CD14-positive monocyte (primary cell): ENCODE data around the gene KIF25. TPM values are rescaled to one million over a fixed set of nuclear protein-coding genes. Genes with fewer than 3 reads are reported as not detected.

Experiments
- DNase-seq, 3 donors: peaks; one replicate each; pipeline ENCODE4 v3.0.0-alpha.2; 2011 to 2022
- H2AFZ ChIP-seq: 2 replicates; pipeline ENCODE4 v1.6.0; 2012; ENCODE audit warnings: mild to moderate bottlenecking, low read depth, low read length, inconsistent platforms; ENCODE audit not compliant: insufficient read depth, poor library complexity, severe bottlenecking
- H3K27ac ChIP-seq, 2 donors: 1 replicate in 1 of 2; 2 replicates in 1 of 2; pipeline ENCODE4 v1.5.1; 2012 to 2013; ENCODE audit warnings: low read length in 2 of 2, control low read depth in 1 of 2, inconsistent platforms in 1 of 2, low read depth in 1 of 2, mild to moderate bottlenecking in 1 of 2
- H3K27me3 ChIP-seq, 2 donors: one replicate each; pipeline versions ENCODE4 v1.6.0 to v1.6.1; 2011 to 2013; ENCODE audit warnings: low read length in 2 of 2; ENCODE audit not compliant: control insufficient read depth in 2 of 2, insufficient read depth in 2 of 2
- H3K36me3 ChIP-seq, 2 donors: replicated peaks in 1 of 2; 1 replicate in 1 of 2; 2 replicates in 1 of 2; pipeline versions ENCODE4 v1.5.1 to v1.6.1; 2012 to 2013; ENCODE audit warnings: low read length in 2 of 2, control low read depth in 1 of 2, inconsistent platforms in 1 of 2, mild to moderate bottlenecking in 1 of 2; ENCODE audit not compliant: insufficient read depth in 2 of 2, control insufficient read depth in 1 of 2
- H3K4me1 ChIP-seq, 2 donors: 1 replicate in 1 of 2; 2 replicates in 1 of 2; pipeline versions ENCODE4 v1.5.1 to v1.6.1; 2012 to 2013; ENCODE audit warnings: low read length in 2 of 2, control low read depth in 1 of 2, inconsistent platforms in 1 of 2, mild to moderate bottlenecking in 1 of 2, moderate library complexity in 1 of 2; ENCODE audit not compliant: insufficient read depth in 2 of 2, control insufficient read depth in 1 of 2
- H3K4me2 ChIP-seq: replicated peaks from 2 replicates; pipeline ENCODE3; 2012; ENCODE audit warnings: low read length, moderate library complexity, mild to moderate bottlenecking; ENCODE audit not compliant: poor library complexity, severe bottlenecking; ENCODE audit errors: extremely low read depth
- H3K4me3 ChIP-seq, 3 experiments: fragments of 200-600 bp in 1 of 3; sonication (generic) in 1 of 3; replicated peaks in 1 of 3; 1 replicate in 2 of 3; 2 replicates in 1 of 3; pipeline ENCODE4 v1.5.1; 2011 to 2013; ENCODE audit warnings: low read length in 3 of 3, mild to moderate bottlenecking in 3 of 3, control low read depth in 2 of 3, low read depth in 2 of 3, inconsistent platforms in 1 of 3, moderate library complexity in 1 of 3
- H3K79me2 ChIP-seq: 2 replicates; pipeline ENCODE4 v1.6.0; 2012; ENCODE audit warnings: mild to moderate bottlenecking, control low read depth, inconsistent platforms, low read length, moderate library complexity; ENCODE audit not compliant: insufficient read depth
- H3K9ac ChIP-seq: 2 replicates; pipeline ENCODE4 v1.6.0; 2017; ENCODE audit warnings: low read length, mild to moderate bottlenecking; ENCODE audit not compliant: insufficient read depth, poor library complexity, severe bottlenecking
- H3K9me3 ChIP-seq, 2 donors: replicated peaks in 1 of 2; 1 replicate in 1 of 2; 2 replicates in 1 of 2; pipeline versions ENCODE4 v1.5.1 to v1.6.1; 2012 to 2013; ENCODE audit warnings: low read length in 2 of 2, control low read depth in 1 of 2; ENCODE audit not compliant: control insufficient read depth in 1 of 2, insufficient read depth in 1 of 2
- H4K20me1 ChIP-seq: 2 replicates; pipeline ENCODE4 v1.6.0; 2012; ENCODE audit warnings: mild to moderate bottlenecking, low read length, control low read depth, moderate library complexity; ENCODE audit not compliant: insufficient read depth
- H3K27ac Mint-ChIP-seq, 7 donors: one replicate each; pipeline ENCODE4 v1.8.0; 2020; ENCODE audit warnings: mild to moderate bottlenecking in 7 of 7, mixed read lengths in 7 of 7, moderate library complexity in 6 of 7, inconsistent platforms in 2 of 7
- H3K27me3 Mint-ChIP-seq, 3 donors: one replicate each; pipeline ENCODE4 v1.8.0; 2021 to 2022; ENCODE audit warnings: low read depth in 3 of 3, mild to moderate bottlenecking in 3 of 3, mixed read lengths in 3 of 3, moderate library complexity in 3 of 3, inconsistent platforms in 1 of 3
- H3K36me3 Mint-ChIP-seq, 2 donors: one replicate each; pipeline ENCODE4 v1.8.0; 2020; ENCODE audit warnings: mixed read lengths in 2 of 2, inconsistent platforms in 1 of 2, mild to moderate bottlenecking in 1 of 2
- H3K4me1 Mint-ChIP-seq: one replicate; pipeline ENCODE4 v1.8.0; 2020; ENCODE audit warnings: mild to moderate bottlenecking, mixed read lengths
- H3K4me3 Mint-ChIP-seq, 2 donors: one replicate each; pipeline ENCODE4 v1.8.0; 2020; ENCODE audit warnings: mild to moderate bottlenecking in 2 of 2, mixed read lengths in 2 of 2, moderate library complexity in 1 of 2
- H3K9me3 Mint-ChIP-seq, 7 donors: one replicate each; pipeline ENCODE4 v1.8.0; 2020 to 2022; ENCODE audit warnings: mixed read lengths in 7 of 7, mild to moderate bottlenecking in 6 of 7, moderate library complexity in 6 of 7, inconsistent platforms in 2 of 7
- WGBS: methylation state at CpG from one replicate; pipeline ENCODE4 v1.1.5; 2013; ENCODE audit warnings: missing lambda C conversion rate; ENCODE audit not compliant: insufficient coverage; 5-methylcytosine and 5-hydroxymethylcytosine counted together
- intact Hi-C, 2 donors: fragments of 100-400 bp; cut with micrococcal nuclease; formaldehyde crosslinking; loops; one replicate each; pipeline versions ENCODE4 v1.15.0 to v1.15.1; 2023
- polyA plus RNA-seq, 3 donors: library from polyadenylated mRNA; depleted of rRNA in 1 of 3; unstranded in 2 of 3; stranded (reverse) in 1 of 3; fragments of 300-500 nt in 2 of 3; fragments of >200 nt in 1 of 3; fragmentation: Illumina TruSeq in 2 of 3; gene quantifications; 1 replicate in 2 of 3; 2 replicates in 1 of 3; pipeline ENCODE4 v1.2.3, GENCODE V29; 2012 to 2021
- TF ChIP-seq, protein P1 (sequence below): fragments of 200-600 bp; IDR thresholded peaks from one replicate; pipeline ENCODE4 v1.8.0; 2022; ENCODE audit warnings: antibody characterized with exemption, mild to moderate bottlenecking

The KIF25 gene
- polyA plus RNA-seq, 3 donors: not detected

- no peak overlapping the region for H3K27ac Mint-ChIP-seq
- Histone ChIP-seq H3K4me1 (no peaks in the 10 kb centered on the region), H3K36me3 (no peaks in the 10 kb centered on the region), H3K9ac (no peak overlapping the region), H4K20me1 (no peaks in the 10 kb centered on the region), H3K27ac (no peak overlapping the region), H3K4me3 (no peak overlapping the region), H3K79me2 (no peaks in the 10 kb centered on the region), H3K27me3 (no peaks in the 10 kb centered on the region), H3K4me2 (no peak overlapping the region), H2AFZ (no peak overlapping the region), H3K9me3 (peaks cover 6 to 19% of the 10 kb centered on the region in 2 donors)
- 0% methylated on average over 2 of the region's 3 CpGs for whole genome bisulfite sequencing
- intact Hi-C loops: no loop called here
- peaks cover 3 to 7% (median 6%) of the 10 kb centered on the region in 3 donors for H3K27me3 Mint-ChIP-seq
- no peaks in the 10 kb centered on the region for H3K36me3 Mint-ChIP-seq
- H3K4me1 Mint-ChIP-seq: peaks cover 4% of the 10 kb centered on the region
- peak in 1 of 3 donors; percentile 39 for DNase-seq
- H3K4me3 Mint-ChIP-seq: no peak overlapping the region
- TF ChIP-seq, protein P1, sequence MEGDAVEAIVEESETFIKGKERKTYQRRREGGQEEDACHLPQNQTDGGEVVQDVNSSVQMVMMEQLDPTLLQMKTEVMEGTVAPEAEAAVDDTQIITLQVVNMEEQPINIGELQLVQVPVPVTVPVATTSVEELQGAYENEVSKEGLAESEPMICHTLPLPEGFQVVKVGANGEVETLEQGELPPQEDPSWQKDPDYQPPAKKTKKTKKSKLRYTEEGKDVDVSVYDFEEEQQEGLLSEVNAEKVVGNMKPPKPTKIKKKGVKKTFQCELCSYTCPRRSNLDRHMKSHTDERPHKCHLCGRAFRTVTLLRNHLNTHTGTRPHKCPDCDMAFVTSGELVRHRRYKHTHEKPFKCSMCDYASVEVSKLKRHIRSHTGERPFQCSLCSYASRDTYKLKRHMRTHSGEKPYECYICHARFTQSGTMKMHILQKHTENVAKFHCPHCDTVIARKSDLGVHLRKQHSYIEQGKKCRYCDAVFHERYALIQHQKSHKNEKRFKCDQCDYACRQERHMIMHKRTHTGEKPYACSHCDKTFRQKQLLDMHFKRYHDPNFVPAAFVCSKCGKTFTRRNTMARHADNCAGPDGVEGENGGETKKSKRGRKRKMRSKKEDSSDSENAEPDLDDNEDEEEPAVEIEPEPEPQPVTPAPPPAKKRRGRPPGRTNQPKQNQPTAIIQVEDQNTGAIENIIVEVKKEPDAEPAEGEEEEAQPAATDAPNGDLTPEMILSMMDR: no peak
- peaks cover 16 to 26% (median 22%) of the 10 kb centered on the region in 7 donors for H3K9me3 Mint-ChIP-seq
Observed at GRCh38 chr6:168007592-168008338, 10.3 kb downstream of the KIF25 start.

- peaks cover 4% of the 10 kb centered on the region for H3K4me1 Mint-ChIP-seq
- peaks cover 2 to 7% (median 3%) of the 10 kb centered on the region in 3 donors for H3K27me3 Mint-ChIP-seq
- Histone ChIP-seq H3K27me3 (no peaks in the 10 kb centered on the region), H2AFZ (no peak overlapping the region), H3K27ac (no peak overlapping the region), H3K4me1 (no peaks in the 10 kb centered on the region), H3K36me3 (no peaks in the 10 kb centered on the region), H3K9me3 (peaks cover 17 to 26% of the 10 kb centered on the region in 2 donors), H3K4me2 (no peak overlapping the region), H3K79me2 (no peaks in the 10 kb centered on the region), H3K9ac (no peak overlapping the region), H3K4me3 (no peak overlapping the region), H4K20me1 (no peaks in the 10 kb centered on the region)
- no peak for DNase-seq
- H3K27ac Mint-ChIP-seq: no peak overlapping the region
- peaks cover 19 to 33% (median 28%) of the 10 kb centered on the region in 7 donors for H3K9me3 Mint-ChIP-seq
- TF ChIP-seq, protein P1: no peak
- no peaks in the 10 kb centered on the region for H3K36me3 Mint-ChIP-seq
- intact Hi-C loops: no loop called here
- no peak overlapping the region for H3K4me3 Mint-ChIP-seq
- 100% methylated on average over 1 of the region's 3 CpGs for WGBS
Observed at GRCh38 chr6:168009331-168009730, 11.9 kb downstream of the KIF25 start.
